HL-60 (cell line): ENCODE data around the gene HCFC1R1.

Source experiments
- DNase-seq, 2 experiments: peaks; one replicate each; pipeline ENCODE4 v3.0.0-alpha.2; 2010 to 2020; ENCODE audit warnings: low read depth in 1 of 2, low spot score in 1 of 2
- H3K27ac ChIP-seq: fragments of 250-450 bp; sonication (Bioruptor Pico); replicated peaks from 2 replicates; pipeline ENCODE4 v1.5.1; 2020; ENCODE audit warnings: mild to moderate bottlenecking, moderate library complexity
- H3K27me3 ChIP-seq: fragments of 250-450 bp; sonication (Bioruptor Pico); 2 replicates; pipeline ENCODE4 v1.5.1; 2021; ENCODE audit warnings: mild to moderate bottlenecking, moderate library complexity; ENCODE audit not compliant: insufficient read depth, poor library complexity, severe bottlenecking
- H3K4me3 ChIP-seq: replicated peaks from 2 replicates; pipeline ENCODE4 v1.5.1; 2011; ENCODE audit warnings: mild to moderate bottlenecking, control low read depth, low read length; ENCODE audit not compliant: insufficient read depth
- CTCF ChIP-seq: IDR thresholded peaks from one replicate; pipeline ENCODE4 v1.5.1; 2011; ENCODE audit warnings: low read length, control low read depth, inconsistent platforms; ENCODE audit not compliant: insufficient read depth
- GABPA ChIP-seq: IDR thresholded peaks from 2 replicates; pipeline ENCODE4 v1.6.1; 2012; ENCODE audit warnings: low read depth
- POLR2AphosphoS5 ChIP-seq: IDR thresholded peaks from 2 replicates; pipeline ENCODE4 v1.6.1; 2012; ENCODE audit warnings: low read depth
- REST ChIP-seq: IDR thresholded peaks from 2 replicates; pipeline ENCODE4 v1.6.1; 2012; ENCODE audit warnings: low read depth; ENCODE audit not compliant: insufficient replicate concordance
- SPI1 ChIP-seq: IDR thresholded peaks from 2 replicates; pipeline ENCODE4 v1.6.1; 2012; ENCODE audit warnings: low read depth, mild to moderate bottlenecking, borderline replicate concordance

HCFC1R1 gene

GRCh38 chr16:2986623-2987188 lies 37.0 kb downstream of the HCFC1R1 start:
- no peak overlapping the region for H3K4me3 ChIP-seq
- no peak for TF ChIP-seq REST
- TF ChIP-seq GABPA = no peak
- TF ChIP-seq CTCF = no peak
- no peak for TF ChIP-seq SPI1
- TF ChIP-seq POLR2AphosphoS5 = no peak

GRCh38 chr16:2985893-2986355 lies 37.8 kb downstream of the HCFC1R1 start:
- no peak for TF ChIP-seq REST
- no peak for TF ChIP-seq CTCF
- no peak for TF ChIP-seq GABPA
- no peak for TF ChIP-seq SPI1
- no peak for TF ChIP-seq POLR2AphosphoS5
- no peak overlapping the region for H3K4me3 ChIP-seq
- DNase-seq = no peak
- H3K27me3 ChIP-seq = peaks cover 2% of the 10 kb centered on the region
- no peak overlapping the region for H3K27ac ChIP-seq

More at GRCh38 chr16:2986623-2987188, 37.0 kb downstream of the HCFC1R1 start:
- H3K27ac ChIP-seq = no peak overlapping the region
- DNase-seq = no peak
- H3K27me3 ChIP-seq = peaks cover 2% of the 10 kb centered on the region

- H3K27me3 ChIP-seq = peaks cover 2% of the 10 kb centered on the region
- no peak for DNase-seq
- H3K4me3 ChIP-seq = no peak overlapping the region
- TF ChIP-seq SPI1 (no peak), REST (no peak)
- no peak overlapping the region for H3K27ac ChIP-seq
Observed at GRCh38 chr16:2985462-2985861, 38.3 kb downstream of the HCFC1R1 start.
